Natural killer cell (primary cell): Measurements from ENCODE around the gene COQ6. TPM values are rescaled to one million over a fixed set of nuclear protein-coding genes. Genes with fewer than 3 reads are reported as not detected.
"Not testable (repeated sequence)": the region's sequence is repeated elsewhere in the genome, so short reads cannot be mapped to it uniquely, and the experiment has no call there.

Source experiments
- ATAC-seq, 3 donors: fragments of 150-1000 bp in 2 of 3; fragments of 200-7000 bp in 1 of 3; cut with Tn5 transposase; 1 replicate in 1 of 3; 2 replicates in 2 of 3; pipeline ENCODE4 v1.10.0; 2021; ENCODE audit warnings: mild to moderate bottlenecking in 2 of 3, moderate library complexity in 2 of 3
- DNase-seq, 2 donors: peaks; one replicate each; pipeline versions ENCODE4 v3.0.0 to v3.0.0-alpha.2; 2013 to 2021; ENCODE audit warnings: mixed read lengths in 1 of 2
- H3K27ac ChIP-seq: one replicate; pipeline ENCODE4 v1.5.1; 2013; ENCODE audit warnings: mild to moderate bottlenecking, low read length
- H3K27me3 ChIP-seq: one replicate; pipeline ENCODE4 v1.6.1; 2013; ENCODE audit warnings: low read length; ENCODE audit not compliant: control insufficient read depth, insufficient read depth
- H3K36me3 ChIP-seq: one replicate; pipeline ENCODE4 v1.6.1; 2013; ENCODE audit warnings: low read length; ENCODE audit not compliant: control insufficient read depth, insufficient read depth
- H3K4me1 ChIP-seq: one replicate; pipeline ENCODE4 v1.6.1; 2013; ENCODE audit warnings: low read length; ENCODE audit not compliant: control insufficient read depth, insufficient read depth
- H3K4me3 ChIP-seq: one replicate; pipeline ENCODE4 v1.5.1; 2013; ENCODE audit warnings: low read length
- H3K9me3 ChIP-seq: one replicate; pipeline ENCODE4 v1.6.1; 2013; ENCODE audit warnings: low read length; ENCODE audit not compliant: control insufficient read depth, insufficient read depth
- H3K27ac Mint-ChIP-seq, 2 donors: one replicate each; pipeline ENCODE4 v1.8.0; 2022; ENCODE audit warnings: mild to moderate bottlenecking in 2 of 2, mixed read lengths in 2 of 2, moderate library complexity in 1 of 2
- H3K27me3 Mint-ChIP-seq, 2 donors: one replicate each; pipeline ENCODE4 v1.8.0; 2022; ENCODE audit warnings: low read depth in 2 of 2, mixed read lengths in 2 of 2
- H3K36me3 Mint-ChIP-seq: one replicate; pipeline ENCODE4 v1.8.0; 2022; ENCODE audit warnings: mixed read lengths
- H3K4me1 Mint-ChIP-seq, 2 donors: one replicate each; pipeline ENCODE4 v1.8.0; 2022; ENCODE audit warnings: mixed read lengths in 2 of 2
- H3K4me3 Mint-ChIP-seq: one replicate; pipeline ENCODE4 v1.8.0; 2022; ENCODE audit warnings: mild to moderate bottlenecking, moderate library complexity, mixed read lengths
- H3K9me3 Mint-ChIP-seq, 2 donors: one replicate each; pipeline ENCODE4 v1.8.0; 2022; ENCODE audit warnings: mixed read lengths in 2 of 2
- CTCF ChIP-seq: fragments of 200-600 bp; IDR thresholded peaks from one replicate; pipeline ENCODE4 v1.8.0; 2022; ENCODE audit warnings: antibody characterized with exemption
- WGBS: methylation state at CpG from one replicate; pipeline ENCODE4 v1.1.7; 2013; ENCODE audit warnings: missing lambda C conversion rate; ENCODE audit not compliant: insufficient coverage; 5-methylcytosine and 5-hydroxymethylcytosine counted together
- intact Hi-C: fragments of 100-400 bp; cut with micrococcal nuclease; formaldehyde crosslinking; loops from one replicate; pipeline ENCODE4 v1.14.2; 2022
- total RNA-seq, 4 donors: library from RNA; stranded (reverse); fragments of 120-200 nt in 1 of 4; gene quantifications; one replicate each; pipeline versions ENCODE4 v1.2.3 to v1.2.4, GENCODE V29; 2013 to 2022

Gene COQ6
- total RNA-seq, 3 donors from 2014 or later (not counting 1 experiment from before 2014, with no cell fraction given), result 20.8 to 24.0 (median 21.7) TPM

DNA sequence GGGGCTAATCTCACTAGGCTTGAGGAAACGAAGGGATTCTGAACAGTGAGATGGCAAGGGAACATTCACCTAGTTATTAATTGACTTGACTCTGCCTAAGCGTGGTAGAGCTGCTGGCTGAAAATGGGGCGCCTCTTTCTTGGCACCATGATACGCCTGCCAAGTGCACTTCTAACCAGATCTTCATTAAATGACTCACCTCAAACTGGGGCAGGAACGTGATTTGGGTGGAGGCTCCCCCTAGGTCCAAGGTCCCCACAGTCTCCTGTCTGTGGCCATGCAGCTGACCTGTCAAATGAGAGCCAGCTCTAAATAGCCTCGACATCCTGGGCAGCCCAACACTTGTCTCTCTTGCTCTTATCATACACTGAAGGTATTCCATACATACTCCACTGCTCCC, 26.0 kb downstream of the COQ6 start:
- Histone ChIP-seq H3K4me3 (no peak overlapping the region), H3K27ac (no peak overlapping the region), H3K27me3 (no peaks in the 10 kb centered on the region), H3K36me3 (peaks cover 5% of the 10 kb centered on the region), H3K9me3 (no peaks in the 10 kb centered on the region), H3K4me1 (no peaks in the 10 kb centered on the region)
- H3K4me3 Mint-ChIP-seq, result no peak overlapping the region
- no peak overlapping the region for H3K27ac Mint-ChIP-seq
- no peaks in the 10 kb centered on the region for H3K9me3 Mint-ChIP-seq
- no peak for TF ChIP-seq CTCF
- ATAC-seq, result no peak
- intact Hi-C loops, result no loop called here
- WGBS, result 89% methylated on average over 6 of the region's 6 CpGs
- no peaks in the 10 kb centered on the region for H3K36me3 Mint-ChIP-seq
- no peak for DNase-seq
- H3K4me1 Mint-ChIP-seq, result no peaks in the 10 kb centered on the region
- H3K27me3 Mint-ChIP-seq, result no peaks in the 10 kb centered on the region

- Mint-ChIP-seq H3K4me1 (no peaks in the 10 kb centered on the region), H3K36me3 (no peaks in the 10 kb centered on the region), H3K27me3 (no peaks in the 10 kb centered on the region), H3K27ac (no peak overlapping the region), H3K4me3 (no peak overlapping the region), H3K9me3 (no peaks in the 10 kb centered on the region)
- 92% methylated on average over 2 of the region's 4 CpGs for WGBS
- H3K27ac ChIP-seq, result no peak overlapping the region
- H3K4me1 ChIP-seq, result no peaks in the 10 kb centered on the region
- H3K36me3 ChIP-seq, result peaks cover 5% of the 10 kb centered on the region
- ATAC-seq (no peak), DNase-seq (no peak)
- no peaks in the 10 kb centered on the region for H3K27me3 ChIP-seq
- intact Hi-C loops, result no loop called here
- no peaks in the 10 kb centered on the region for H3K9me3 ChIP-seq
- H3K4me3 ChIP-seq, result no peak overlapping the region
- TF ChIP-seq CTCF, result no peak
Measured at GRCh38 chr14:73977896-73978295, 27.8 kb downstream of the COQ6 start.

DNA sequence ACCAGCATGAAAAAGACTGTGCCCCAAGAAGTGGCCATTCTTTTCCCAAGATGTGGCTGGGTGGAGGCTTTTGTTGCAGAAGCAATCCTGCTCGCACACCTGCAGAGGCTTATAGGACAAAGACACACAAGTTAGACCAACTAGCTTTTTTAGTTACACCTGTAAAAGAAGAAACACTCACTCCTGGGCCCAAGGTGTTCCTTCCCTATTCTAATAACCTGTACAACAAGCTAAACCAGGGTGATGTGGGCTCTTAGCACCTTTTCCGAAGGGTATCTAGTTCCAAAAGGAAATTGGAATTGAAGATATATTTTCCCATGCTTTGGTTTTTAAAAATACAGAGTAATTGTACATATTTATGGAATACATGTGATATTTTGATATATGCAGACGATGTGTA, 38.0 kb downstream of the COQ6 start:
- peaks cover 7% of the 10 kb centered on the region for H3K36me3 Mint-ChIP-seq
- no peaks in the 10 kb centered on the region for H3K9me3 ChIP-seq
- no peaks in the 10 kb centered on the region for H3K9me3 Mint-ChIP-seq
- no peaks in the 10 kb centered on the region for H3K27me3 ChIP-seq
- H3K27ac ChIP-seq, result no peak overlapping the region
- intact Hi-C loops, result no loop called here
- DNase-seq (no peak), ATAC-seq (no peak)
- WGBS, result 87% methylated on average over 2 of the region's 3 CpGs
- no peak overlapping the region for H3K27ac Mint-ChIP-seq
- no peak overlapping the region for H3K4me3 ChIP-seq
- no peaks in the 10 kb centered on the region for H3K4me1 Mint-ChIP-seq
- TF ChIP-seq CTCF, result no peak
- no peak overlapping the region for H3K4me3 Mint-ChIP-seq
- H3K27me3 Mint-ChIP-seq, result no peaks in the 10 kb centered on the region
- H3K4me1 ChIP-seq, result no peaks in the 10 kb centered on the region
- peaks cover 6% of the 10 kb centered on the region for H3K36me3 ChIP-seq

DNA sequence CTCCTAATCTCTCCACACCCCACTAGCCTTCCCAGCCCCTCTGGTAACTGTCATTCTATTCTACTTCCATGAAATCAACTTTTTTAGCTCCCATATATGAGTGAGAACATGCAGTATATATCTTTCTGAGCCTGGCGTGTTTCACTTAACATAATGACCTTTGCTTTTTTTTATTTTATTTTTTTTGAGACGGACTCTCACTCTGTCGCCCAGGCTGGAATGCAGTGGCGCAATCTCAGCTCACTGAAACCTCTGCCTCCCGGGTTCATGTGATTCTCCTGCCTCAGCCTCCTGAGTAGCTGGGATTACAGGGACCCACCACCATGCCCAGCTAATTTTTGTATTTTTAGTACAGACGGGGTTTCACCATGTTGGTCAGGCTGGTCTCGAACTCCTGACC, 38.6 kb downstream of the COQ6 start:
- H3K4me1 ChIP-seq, H3K27ac ChIP-seq, intact Hi-C loops, H3K4me3 Mint-ChIP-seq, H3K9me3 ChIP-seq, DNase-seq, H3K4me3 ChIP-seq, H3K27me3 ChIP-seq, H3K27ac Mint-ChIP-seq, ATAC-seq, H3K9me3 Mint-ChIP-seq, H3K36me3 Mint-ChIP-seq, H3K36me3 ChIP-seq, H3K27me3 Mint-ChIP-seq, H3K4me1 Mint-ChIP-seq: not testable (repeated sequence)
- WGBS, result 91% methylated on average over 5 of the region's 7 CpGs
